ENCODE data around the gene WWOX.

DNA sequence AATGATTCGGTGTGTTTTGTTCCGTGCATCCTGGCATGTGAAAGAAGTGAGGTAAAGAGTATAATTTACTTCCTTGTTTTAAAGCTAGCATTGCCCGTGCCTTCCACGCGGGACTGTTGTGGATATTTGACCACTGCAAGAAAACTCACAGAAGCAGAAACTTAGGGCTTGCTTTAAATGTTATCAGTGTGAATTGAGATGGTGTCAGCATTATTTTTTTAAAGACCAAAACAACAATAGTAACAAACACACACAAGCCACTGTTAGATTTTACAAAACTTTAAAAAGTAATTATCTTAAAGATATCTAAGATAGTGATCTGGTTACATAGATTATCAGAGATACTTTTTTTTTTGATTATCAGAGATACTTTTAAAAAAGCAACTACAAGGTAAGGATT is 47.4 kb downstream of the WWOX start:
- TF ChIP-seq, protein P1, sequence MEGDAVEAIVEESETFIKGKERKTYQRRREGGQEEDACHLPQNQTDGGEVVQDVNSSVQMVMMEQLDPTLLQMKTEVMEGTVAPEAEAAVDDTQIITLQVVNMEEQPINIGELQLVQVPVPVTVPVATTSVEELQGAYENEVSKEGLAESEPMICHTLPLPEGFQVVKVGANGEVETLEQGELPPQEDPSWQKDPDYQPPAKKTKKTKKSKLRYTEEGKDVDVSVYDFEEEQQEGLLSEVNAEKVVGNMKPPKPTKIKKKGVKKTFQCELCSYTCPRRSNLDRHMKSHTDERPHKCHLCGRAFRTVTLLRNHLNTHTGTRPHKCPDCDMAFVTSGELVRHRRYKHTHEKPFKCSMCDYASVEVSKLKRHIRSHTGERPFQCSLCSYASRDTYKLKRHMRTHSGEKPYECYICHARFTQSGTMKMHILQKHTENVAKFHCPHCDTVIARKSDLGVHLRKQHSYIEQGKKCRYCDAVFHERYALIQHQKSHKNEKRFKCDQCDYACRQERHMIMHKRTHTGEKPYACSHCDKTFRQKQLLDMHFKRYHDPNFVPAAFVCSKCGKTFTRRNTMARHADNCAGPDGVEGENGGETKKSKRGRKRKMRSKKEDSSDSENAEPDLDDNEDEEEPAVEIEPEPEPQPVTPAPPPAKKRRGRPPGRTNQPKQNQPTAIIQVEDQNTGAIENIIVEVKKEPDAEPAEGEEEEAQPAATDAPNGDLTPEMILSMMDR (IDR thresholded peaks at IDR 0.05; ENCODE audit: poor library complexity), result no peak
- TF ChIP-seq EZH2 (IDR thresholded peaks at IDR 0.05; ENCODE audit: borderline replicate concordance), result no peak

Data from hepatocyte (in vitro differentiated cells).